HG02943 (cell line): Measurements from ENCODE around the gene PIAS2.
"Not testable (repeated sequence)": the region's sequence is repeated elsewhere in the genome, so short reads cannot be mapped to it uniquely, and the experiment has no call there.

Experiments used
- ATAC-seq: cut with Tn5 transposase; IDR thresholded peaks from one replicate; pipeline ENCODE4 v1.9.1; 2021; ENCODE audit warnings: mild to moderate bottlenecking, low read depth, moderate library complexity; ENCODE audit not compliant: unreplicated experiment

Gene PIAS2

GRCh38 chr18:46910856-46911255, 6.5 kb downstream of the PIAS2 start:
- ATAC-seq: no peak

- no peak for ATAC-seq
Measured at GRCh38 chr18:46909497-46909896, 7.8 kb downstream of the PIAS2 start.

- no peak for ATAC-seq
Measured at GRCh38 chr18:46903406-46903805, 13.9 kb downstream of the PIAS2 start.

GRCh38 chr18:46899274-46899948, 17.9 kb downstream of the PIAS2 start:
- ATAC-seq: no peak

- ATAC-seq: no peak
Measured at GRCh38 chr18:46894124-46894523, 23.2 kb downstream of the PIAS2 start.

GRCh38 chr18:46893360-46893759, 23.9 kb downstream of the PIAS2 start:
- ATAC-seq: no peak

DNA sequence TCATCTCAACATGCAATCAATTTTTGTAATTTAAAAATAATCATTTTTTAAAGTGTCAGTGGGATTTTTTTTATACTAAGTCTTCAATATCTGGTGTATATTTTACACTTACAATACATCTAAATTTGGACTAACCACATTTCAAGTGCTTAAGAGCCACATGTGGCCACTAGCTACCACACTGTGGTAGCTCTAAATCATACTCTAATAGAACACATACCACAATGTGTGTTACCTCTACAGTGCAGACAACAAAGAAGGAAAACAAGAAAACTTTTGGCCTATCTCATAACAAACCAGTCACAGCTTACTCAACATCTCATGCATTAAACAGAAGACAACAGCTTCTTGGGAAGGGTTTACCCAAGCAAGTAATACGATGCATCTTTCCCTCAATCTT, 24.5 kb downstream of the PIAS2 start:
- no peak for ATAC-seq

GRCh38 chr18:46891742-46892214, 25.5 kb downstream of the PIAS2 start:
- ATAC-seq: peak; percentile 60

DNA sequence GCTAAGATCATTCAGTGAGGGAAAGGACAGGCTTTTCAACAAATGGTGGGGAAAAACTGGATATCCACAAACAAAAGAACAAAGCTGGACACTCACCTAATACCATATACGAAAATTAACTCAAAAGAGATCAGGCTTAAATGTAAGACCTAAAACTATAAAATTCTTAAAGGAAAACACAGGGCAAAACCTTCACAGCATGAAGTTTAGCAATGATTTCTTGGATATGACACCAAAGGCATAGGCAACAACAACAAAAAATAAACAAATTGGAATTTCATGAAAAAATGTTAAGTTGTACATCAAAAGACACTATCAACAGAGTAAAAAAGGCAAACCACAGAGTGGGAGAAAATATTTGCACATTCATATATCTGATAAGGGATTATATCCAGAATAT, 28.3 kb downstream of the PIAS2 start:
- ATAC-seq: no peak

DNA sequence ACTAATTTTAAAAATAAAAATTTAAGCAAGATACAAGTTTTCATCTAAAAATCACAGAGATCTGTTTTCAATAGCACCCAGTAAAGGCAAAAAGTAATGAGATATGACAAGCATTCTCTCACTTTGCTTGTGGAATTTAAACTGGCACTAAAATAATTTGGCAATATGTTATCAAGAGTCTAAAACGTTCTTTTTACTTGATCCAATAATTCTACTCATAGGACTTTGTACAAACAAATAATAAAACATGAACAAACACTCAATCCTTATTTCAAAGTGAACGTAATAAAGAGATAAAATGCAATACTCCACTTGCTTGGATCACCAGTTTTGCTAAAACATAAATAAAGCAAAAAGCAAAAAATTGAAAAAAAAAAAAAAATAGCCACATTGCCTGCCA, 30.4 kb downstream of the PIAS2 start:
- no peak for ATAC-seq

- no peak for ATAC-seq
Measured at GRCh38 chr18:46883180-46883579, 34.1 kb downstream of the PIAS2 start.

DNA sequence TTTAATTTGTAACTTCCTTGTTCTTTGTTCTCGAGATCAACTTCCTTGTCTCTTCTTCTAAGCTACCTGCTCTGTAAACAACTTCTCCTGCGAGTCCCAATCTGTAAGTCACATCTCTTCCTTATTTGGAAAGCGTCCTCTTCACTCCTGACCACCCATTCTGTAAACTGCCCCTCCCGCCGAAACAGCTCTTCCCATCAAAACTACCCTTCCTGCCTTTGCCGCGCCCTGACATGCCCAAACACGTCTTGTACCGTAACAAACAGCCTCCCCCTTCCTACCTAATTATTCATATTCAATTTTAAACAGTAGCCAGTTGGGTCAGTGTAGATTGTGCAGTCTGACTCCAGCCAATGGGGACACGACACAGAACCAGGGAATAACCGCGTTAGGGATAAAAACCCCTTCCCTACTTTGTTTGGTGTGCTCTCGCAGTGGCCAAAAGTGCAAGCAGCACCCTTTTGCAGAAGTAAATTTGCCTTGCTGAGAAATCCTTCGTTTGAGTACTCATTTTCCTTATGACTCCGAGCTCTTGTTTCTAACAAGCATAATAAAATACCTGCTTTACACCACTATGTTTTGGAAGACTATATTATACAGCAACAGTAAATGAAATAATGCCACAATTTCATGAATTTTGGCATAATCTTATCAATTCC, 39.8 kb downstream of the PIAS2 start:
- ATAC-seq: no peak

GRCh38 chr18:46868169-46868921, 49.0 kb downstream of the PIAS2 start:
- no peak for ATAC-seq

- ATAC-seq: no peak
Measured at GRCh38 chr18:46867367-46868143, 49.8 kb downstream of the PIAS2 start.

GRCh38 chr18:46866523-46866922, 50.8 kb downstream of the PIAS2 start:
- no peak for ATAC-seq

GRCh38 chr18:46865245-46865644, 52.1 kb downstream of the PIAS2 start:
- not testable (repeated sequence) for ATAC-seq

DNA sequence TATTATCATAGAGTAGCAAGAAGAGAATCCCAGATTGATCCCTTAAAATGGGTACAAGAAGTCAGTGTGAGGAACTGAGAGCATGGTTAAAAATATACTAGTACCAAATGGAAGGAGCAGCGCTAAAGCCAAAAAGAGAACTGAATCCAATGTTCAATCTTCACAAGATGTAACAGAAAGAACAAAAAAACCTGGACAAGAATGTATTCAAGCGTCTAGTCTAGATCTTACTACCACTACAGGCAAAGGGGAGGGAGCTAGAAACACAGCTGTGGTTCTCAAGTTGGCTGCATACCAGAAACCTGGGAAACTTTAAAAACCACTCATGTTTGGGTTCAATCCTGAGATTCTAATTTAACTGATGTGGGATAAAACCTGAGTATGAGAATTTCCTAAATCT, 57.5 kb downstream of the PIAS2 start:
- ATAC-seq: no peak

- ATAC-seq: no peak
Measured at GRCh38 chr18:46858290-46858689, 59.0 kb downstream of the PIAS2 start.

DNA sequence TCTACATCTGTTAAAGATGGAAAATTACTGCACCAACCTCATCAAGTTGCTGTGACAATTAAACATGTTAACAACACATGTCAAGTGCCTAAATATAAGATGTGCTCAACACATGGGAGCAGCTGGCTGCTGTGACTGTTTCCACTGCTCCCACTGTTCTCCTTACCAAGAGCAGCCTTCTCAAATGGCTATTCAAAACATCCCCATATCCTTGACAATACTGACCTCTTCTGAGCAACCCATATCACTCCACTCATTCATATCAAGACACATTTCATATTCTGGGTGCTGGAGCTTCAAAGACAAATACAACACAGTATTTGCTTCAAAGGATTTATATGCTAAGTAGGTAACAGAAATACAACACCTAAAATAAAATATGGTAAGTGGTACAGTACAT, 60.3 kb downstream of the PIAS2 start:
- no peak for ATAC-seq

DNA sequence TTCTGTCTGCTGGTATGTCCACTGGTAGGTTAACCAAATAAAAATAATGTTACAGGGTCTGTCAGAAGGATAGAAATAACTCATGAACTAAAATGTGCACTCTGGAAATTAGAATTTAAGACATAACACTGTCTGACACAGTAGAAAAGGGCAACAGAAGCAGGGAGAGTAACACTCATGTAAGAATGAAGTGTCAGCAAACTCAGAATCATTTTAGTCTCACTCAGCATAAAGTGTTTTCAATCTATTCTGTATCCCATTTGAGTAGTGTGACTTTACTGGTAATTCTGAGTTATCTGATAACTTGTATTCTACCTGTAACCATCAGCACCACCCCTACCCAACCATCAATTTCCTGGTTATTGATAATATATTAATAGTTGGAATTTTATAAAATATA, 68.3 kb downstream of the PIAS2 start:
- ATAC-seq: no peak

DNA sequence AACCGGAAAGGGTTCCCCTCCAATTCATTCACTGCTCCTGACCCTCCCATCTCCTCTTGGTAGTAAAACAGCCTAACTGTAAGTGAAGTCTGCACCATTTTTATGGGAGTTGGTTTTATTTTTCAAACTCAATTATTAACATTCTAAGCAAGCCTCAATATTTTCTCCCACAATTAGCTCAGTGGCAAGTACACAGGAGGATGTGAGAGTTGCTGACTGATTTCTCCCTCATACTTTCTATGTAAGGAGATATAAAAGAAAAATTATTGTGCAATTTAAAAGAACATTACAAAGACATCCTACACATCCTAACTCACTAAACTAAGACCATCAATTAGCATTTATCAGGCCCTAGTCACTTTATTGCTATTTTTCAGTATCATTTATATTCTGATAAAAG, 73.9 kb downstream of the PIAS2 start:
- ATAC-seq: no peak
